Liver (tissue), 9 donors: Measurements from ENCODE around the gene PTCD1. TPM values are rescaled to one million over a fixed set of nuclear protein-coding genes. Genes with fewer than 3 reads are reported as not detected.

Experiments used
- DNase-seq: peaks from one replicate; pipeline ENCODE4 v3.0.0-alpha.2; 2017; ENCODE audit warnings: low spot score
- H3K27ac ChIP-seq, 2 donors: one replicate each; pipeline ENCODE4 v1.7.0; 2013; ENCODE audit warnings: inconsistent platforms in 2 of 2, low read length in 2 of 2, control low read depth in 1 of 2, low read depth in 1 of 2, mild to moderate bottlenecking in 1 of 2
- H3K27me3 ChIP-seq, 4 donors: one replicate each; pipeline versions ENCODE4 v1.6.1 to v1.7.0; 2013; ENCODE audit warnings: low read length in 3 of 4, inconsistent platforms in 1 of 4, mild to moderate bottlenecking in 1 of 4, moderate library complexity in 1 of 4; ENCODE audit not compliant: control insufficient read depth in 4 of 4, insufficient read depth in 4 of 4
- H3K36me3 ChIP-seq, 4 donors: one replicate each; pipeline versions ENCODE4 v1.6.1 to v1.7.0; 2013; ENCODE audit warnings: low read length in 3 of 4, mild to moderate bottlenecking in 3 of 4, low read depth in 1 of 4, moderate library complexity in 1 of 4; ENCODE audit not compliant: control insufficient read depth in 4 of 4, insufficient read depth in 3 of 4
- H3K4me1 ChIP-seq, 4 donors: one replicate each; pipeline versions ENCODE4 v1.6.1 to v1.7.0; 2013; ENCODE audit warnings: low read length in 3 of 4, mild to moderate bottlenecking in 3 of 4, moderate library complexity in 1 of 4; ENCODE audit not compliant: control insufficient read depth in 4 of 4, insufficient read depth in 4 of 4
- H3K4me3 ChIP-seq, 3 donors: one replicate each; pipeline versions ENCODE4 v1.6.1 to v1.7.0; 2013; ENCODE audit warnings: low read length in 3 of 3, control low read depth in 1 of 3, low read depth in 1 of 3, mild to moderate bottlenecking in 1 of 3
- H3K9ac ChIP-seq, 2 donors: one replicate each; pipeline ENCODE4 v1.7.0; 2013; ENCODE audit warnings: low read length in 2 of 2, mild to moderate bottlenecking in 2 of 2, moderate library complexity in 2 of 2, control low read depth in 1 of 2, low read depth in 1 of 2
- H3K9me3 ChIP-seq, 4 donors: one replicate each; pipeline versions ENCODE4 v1.6.1 to v1.7.0; 2013; ENCODE audit warnings: low read length in 3 of 4; ENCODE audit not compliant: control insufficient read depth in 4 of 4
- CTCF ChIP-seq: fragments of 150-350 bp; IDR thresholded peaks from 2 replicates; pipeline ENCODE4 v1.5.1; 2017; ENCODE audit warnings: improper control_type of control experiment, low read depth, low read length; ENCODE audit not compliant: missing input control
- FOXA1 ChIP-seq: IDR thresholded peaks from 2 replicates; pipeline ENCODE4 v1.6.1; 2016; ENCODE audit warnings: antibody characterized with exemption
- GABPA ChIP-seq, 2 donors: IDR thresholded peaks in 1 of 2; conservative IDR thresholded peaks in 1 of 2; 2 replicates each; pipeline ENCODE4 v1.6.1; 2016; ENCODE audit warnings: antibody characterized with exemption in 2 of 2, mild to moderate bottlenecking in 1 of 2, moderate library complexity in 1 of 2
- HNF4G ChIP-seq: IDR thresholded peaks from 2 replicates; pipeline ENCODE4 v1.6.1; 2016; ENCODE audit warnings: antibody characterized with exemption
- MAX ChIP-seq: IDR thresholded peaks from 2 replicates; pipeline ENCODE4 v1.6.1; 2016; ENCODE audit warnings: antibody characterized with exemption
- NR2F2 ChIP-seq: IDR thresholded peaks from 2 replicates; pipeline ENCODE4 v1.6.1; 2016; ENCODE audit warnings: antibody characterized with exemption
- RAD21 ChIP-seq, 2 donors: IDR thresholded peaks; 2 replicates each; pipeline ENCODE4 v1.6.1; 2016; ENCODE audit warnings: antibody characterized with exemption in 2 of 2, mild to moderate bottlenecking in 2 of 2
- RXRA ChIP-seq, 2 donors: IDR thresholded peaks; 2 replicates each; pipeline ENCODE4 v1.6.1; 2017 to 2018; ENCODE audit warnings: antibody characterized with exemption in 2 of 2, mild to moderate bottlenecking in 1 of 2
- SP1 ChIP-seq: IDR thresholded peaks from 2 replicates; pipeline ENCODE4 v1.6.1; 2018; ENCODE audit warnings: antibody characterized with exemption, mild to moderate bottlenecking
- TAF1 ChIP-seq: conservative IDR thresholded peaks from 2 replicates; pipeline ENCODE4 v1.6.1; 2016; ENCODE audit warnings: antibody characterized with exemption, mild to moderate bottlenecking
- YY1 ChIP-seq: IDR thresholded peaks from 2 replicates; pipeline ENCODE4 v1.6.1; 2016; ENCODE audit warnings: antibody characterized with exemption, mild to moderate bottlenecking
- ZBTB33 ChIP-seq: IDR thresholded peaks from 2 replicates; pipeline ENCODE4 v1.6.1; 2016; ENCODE audit warnings: antibody characterized with exemption
- WGBS: extraction: QIAGEN DNeasy Blood & Tissue Kit; methylation state at CpG from one replicate; pipeline ENCODE4 v1.1.7; 2013; 5-methylcytosine and 5-hydroxymethylcytosine counted together
- polyA plus RNA-seq, 2 donors: library from polyadenylated mRNA; stranded (reverse) in 1 of 2; unstranded in 1 of 2; fragments of 200-250 nt in 1 of 2; fragments of >200 nt in 1 of 2; fragmentation: Nextera tagmentation in 1 of 2; extraction: Ambion mirVana in 1 of 2; gene quantifications; one replicate each; pipeline versions ENCODE4 v1.2.1 to v1.2.3, GENCODE V29; 2013 to 2015
- total RNA-seq, 2 donors: library from RNA; depleted of rRNA; stranded (reverse); fragments of >200 nt; gene quantifications; one replicate each; pipeline ENCODE4 v1.2.3, GENCODE V29; 2014
- donor health status: healthy.
- donor health status: healthy.
- donor health status: healthy.
- donor health status: healthy.
- donor health status: healthy.

The PTCD1 gene
- total and polyA plus RNA-seq, 4 donors: 3.1 to 4.3 (median 3.8) TPM

- no peak for TF ChIP-seq CTCF
- no peak for TF ChIP-seq TAF1
- TF ChIP-seq HNF4G: no peak
- no peak for TF ChIP-seq MAX
- no peak for TF ChIP-seq GABPA (IDR thresholded peaks at IDR 0.05 in 1 of 2, conservative IDR thresholded peaks at IDR 0.05 in 1 of 2)
- TF ChIP-seq FOXA1: no peak
- TF ChIP-seq RXRA (IDR thresholded peaks at IDR 0.05): no peak
These were observed 35.7 kb downstream of the PTCD1 start (continued) for GRCh38 chr7:99402854-99403253.

GRCh38 chr7:99399597-99399996 lies 39.0 kb downstream of the PTCD1 start:
- Histone ChIP-seq H3K36me3 (peaks cover 6 to 72% (median 26%) of the 10 kb centered on the region in 4 donors), H3K27ac (no peak overlapping the region), H3K4me1 (peaks cover 0 to 9% (median 8%) of the 10 kb centered on the region in 4 donors), H3K4me3 (no peak overlapping the region), H3K9me3 (no peaks in the 10 kb centered on the region), H3K9ac (no peak overlapping the region), H3K27me3 (no peaks in the 10 kb centered on the region)
- no peak for DNase-seq
- 88% methylated on average over 6 of the region's 6 CpGs for WGBS
- TF ChIP-seq HNF4G (no peak), RAD21 (IDR thresholded peaks at IDR 0.05) (no peak), NR2F2 (no peak), ZBTB33 (no peak), RXRA (IDR thresholded peaks at IDR 0.05) (no peak)

- peaks cover 0 to 9% (median 8%) of the 10 kb centered on the region in 4 donors for H3K4me1 ChIP-seq
- H3K36me3 ChIP-seq: peaks cover 11 to 69% (median 25%) of the 10 kb centered on the region in 4 donors
- H3K27ac ChIP-seq: no peak overlapping the region
- 88% methylated on average over 5 of the region's 5 CpGs for WGBS
- no peak for DNase-seq
- H3K9me3 ChIP-seq: no peaks in the 10 kb centered on the region
- TF ChIP-seq SP1: no peak
- no peak for TF ChIP-seq YY1
- H3K27me3 ChIP-seq: no peaks in the 10 kb centered on the region
- no peak overlapping the region for H3K9ac ChIP-seq
- H3K4me3 ChIP-seq: no peak overlapping the region
These were observed 39.6 kb downstream of the PTCD1 start for GRCh38 chr7:99398891-99399445.
